HG03060 (cell line): Measurements from ENCODE around the gene TDRD15.
"Not testable (repeated sequence)": the region's sequence is repeated elsewhere in the genome, so short reads cannot be mapped to it uniquely, and the experiment has no call there.

Source experiments
- ATAC-seq: cut with Tn5 transposase; IDR thresholded peaks from one replicate; pipeline ENCODE4 v1.9.1; 2021; ENCODE audit warnings: low read depth, moderate number of reproducible peaks; ENCODE audit not compliant: unreplicated experiment

The TDRD15 gene

DNA sequence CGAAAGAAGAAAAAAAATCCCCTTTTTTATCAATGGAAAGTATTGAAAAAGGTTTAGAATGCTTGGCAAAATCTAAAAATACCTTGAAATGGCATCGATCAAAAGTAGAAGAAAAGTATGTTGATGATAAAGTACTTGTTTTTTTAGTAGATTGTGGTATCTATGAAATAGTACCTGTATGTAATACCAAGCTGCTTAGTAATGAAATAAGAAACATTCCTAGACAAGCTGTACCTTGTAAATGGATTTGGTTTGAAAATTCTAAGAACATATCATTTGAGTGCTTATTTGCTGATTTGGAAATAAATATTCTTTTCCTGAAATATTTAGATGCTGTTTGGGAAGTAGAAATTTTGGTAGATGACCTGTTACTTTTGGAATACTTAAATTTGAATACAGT, 18.4 kb downstream of the TDRD15 start:
- ATAC-seq = no peak

DNA sequence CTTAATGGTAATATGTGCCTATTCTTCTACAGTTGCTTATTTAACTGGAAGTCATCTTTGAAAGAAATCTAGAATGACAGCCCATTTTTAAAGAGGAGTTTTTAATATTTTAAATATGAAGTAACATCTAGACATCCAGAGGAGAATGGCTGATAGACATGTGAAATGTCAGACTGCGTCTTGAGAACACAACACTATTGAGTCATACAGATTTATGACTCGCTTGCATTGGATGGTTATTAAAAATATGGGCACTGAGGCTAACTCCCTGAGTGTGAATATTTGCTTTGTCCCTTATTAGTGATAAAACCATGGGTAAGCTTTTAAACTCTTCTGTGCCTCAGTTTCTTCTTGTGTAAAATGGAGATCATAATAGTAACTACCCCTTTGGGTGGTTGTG, 22.9 kb downstream of the TDRD15 start:
- ATAC-seq = no peak

DNA sequence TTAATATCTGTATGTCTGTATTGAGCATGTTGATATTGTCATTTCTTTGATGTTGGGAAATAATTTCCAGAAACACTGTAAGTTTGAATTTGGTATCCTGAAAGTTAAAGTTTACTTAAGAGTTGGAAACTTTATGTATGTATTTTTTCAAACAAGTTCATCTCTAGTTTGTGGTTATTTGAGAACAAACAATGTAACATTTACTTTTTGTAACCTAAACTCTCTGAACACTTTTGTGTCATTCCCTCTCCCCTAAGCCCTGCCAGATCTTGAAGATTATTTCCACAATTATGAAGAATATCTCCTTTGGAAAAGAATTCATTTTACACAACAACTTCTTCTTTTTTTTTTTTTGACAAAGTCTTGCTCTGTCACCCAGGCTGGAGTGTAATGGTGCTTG, 24.9 kb downstream of the TDRD15 start:
- ATAC-seq = no peak

DNA sequence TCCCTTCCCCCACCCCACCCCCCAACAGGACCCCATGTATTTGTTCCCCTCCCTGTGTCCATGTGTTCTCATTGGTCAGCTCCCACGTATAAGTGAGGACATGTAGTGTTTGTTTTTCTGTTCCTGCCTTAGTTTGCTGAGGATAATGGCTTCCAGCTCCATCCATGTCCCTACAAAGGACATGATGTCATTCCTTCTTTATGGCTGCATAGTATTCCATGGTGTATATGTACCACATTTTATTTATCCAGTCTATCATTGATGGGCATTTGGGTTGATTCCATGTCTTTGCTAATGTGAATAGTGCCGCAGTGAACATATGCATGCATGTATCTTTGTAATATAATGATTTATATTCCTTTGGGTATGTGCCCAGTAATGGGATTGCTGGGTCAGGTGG, 27.5 kb downstream of the TDRD15 start:
- ATAC-seq = not testable (repeated sequence)

DNA sequence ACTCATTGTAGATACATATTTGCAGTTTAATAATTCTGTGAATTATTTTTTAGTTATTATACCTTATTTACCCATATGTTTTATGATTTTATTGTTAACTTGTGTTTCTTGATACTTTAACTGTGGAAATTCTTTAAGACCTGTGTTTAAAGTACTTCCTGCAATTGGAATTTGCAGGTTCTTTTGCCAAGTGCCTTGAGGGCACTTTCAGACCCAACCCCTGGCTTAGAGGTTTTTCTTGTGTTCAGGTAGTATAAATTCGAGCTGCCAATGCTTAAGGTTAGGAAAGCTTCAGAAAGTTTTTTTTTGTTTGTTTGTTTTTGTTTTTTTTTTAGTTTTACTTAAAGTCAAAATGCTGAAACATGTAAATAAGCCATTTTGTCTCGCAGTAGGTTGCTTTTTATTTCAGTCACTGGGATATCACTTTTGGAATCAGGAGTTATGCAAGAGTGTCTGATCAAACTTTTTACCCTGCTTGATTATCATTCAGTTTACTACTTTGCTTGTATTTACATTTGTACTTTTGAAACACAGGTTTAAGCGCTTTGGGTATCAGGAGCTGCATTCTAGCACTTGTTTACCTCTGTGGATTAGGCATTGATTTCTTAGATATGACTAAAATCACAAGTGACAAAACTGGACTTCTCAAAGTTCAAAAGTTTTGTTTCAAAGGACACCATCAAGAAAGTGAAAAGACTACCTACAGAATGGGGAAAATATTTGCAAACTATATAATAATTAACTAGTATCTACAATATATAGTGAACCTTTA, 31.8 kb downstream of the TDRD15 start:
- ATAC-seq = no peak

DNA sequence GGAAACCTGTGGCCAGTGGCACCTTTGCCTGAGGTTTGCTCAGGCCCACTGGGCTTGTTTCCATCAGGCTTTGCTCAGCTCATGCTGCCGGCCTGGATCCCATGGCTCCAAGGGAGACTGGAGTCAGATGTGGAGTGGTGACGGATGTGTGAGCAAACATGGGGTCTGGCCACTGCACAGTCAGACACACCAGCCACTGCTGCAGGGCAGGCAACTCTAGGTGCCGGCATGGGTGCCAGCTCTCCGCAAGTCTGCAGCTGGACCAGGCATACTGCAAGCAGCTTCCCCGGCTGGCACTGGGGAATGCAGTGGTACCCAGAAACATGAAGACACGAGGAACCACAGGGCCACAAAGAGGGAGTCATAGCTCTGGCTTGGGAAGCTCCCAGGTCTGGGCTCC, 37.4 kb downstream of the TDRD15 start:
- no peak for ATAC-seq

DNA sequence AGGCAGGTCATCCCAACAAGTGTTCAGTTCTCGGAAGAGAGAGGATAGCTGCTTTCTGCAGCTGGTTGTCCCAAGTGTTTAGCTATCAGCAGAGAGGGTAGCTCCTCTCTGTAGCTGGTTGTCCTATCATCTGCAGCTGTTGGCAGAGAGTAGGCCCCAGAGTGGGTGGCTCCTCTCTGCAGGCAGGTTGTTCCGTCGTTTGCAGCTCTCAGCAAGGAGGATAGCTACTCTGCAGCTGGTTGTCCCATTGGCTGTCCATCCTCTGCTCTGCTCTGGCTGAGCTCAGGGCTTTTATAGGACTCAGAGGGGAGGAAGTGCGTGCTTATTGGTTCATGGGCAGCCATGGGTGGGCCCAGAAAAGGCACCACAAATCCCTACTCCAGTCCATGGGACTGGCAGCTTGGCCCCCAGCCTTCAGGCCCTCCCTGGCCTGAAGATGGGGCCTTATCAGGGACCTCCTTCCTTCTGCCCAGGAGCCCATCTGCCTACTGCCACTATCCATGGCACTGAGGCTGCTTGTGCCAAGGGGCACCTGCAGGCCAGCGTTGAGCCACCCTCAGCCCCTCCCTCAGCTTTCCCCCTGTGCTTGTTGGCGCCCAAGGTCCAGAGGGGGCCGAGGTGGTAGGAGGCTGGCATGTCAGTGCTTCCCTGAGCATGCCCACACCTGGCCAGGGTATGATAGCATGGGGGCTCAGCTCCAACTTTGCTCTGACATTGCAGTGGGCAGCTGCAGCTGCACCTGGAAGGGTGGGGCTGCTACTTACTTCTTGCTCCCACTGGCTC, 38.3 kb downstream of the TDRD15 start:
- ATAC-seq = no peak

DNA sequence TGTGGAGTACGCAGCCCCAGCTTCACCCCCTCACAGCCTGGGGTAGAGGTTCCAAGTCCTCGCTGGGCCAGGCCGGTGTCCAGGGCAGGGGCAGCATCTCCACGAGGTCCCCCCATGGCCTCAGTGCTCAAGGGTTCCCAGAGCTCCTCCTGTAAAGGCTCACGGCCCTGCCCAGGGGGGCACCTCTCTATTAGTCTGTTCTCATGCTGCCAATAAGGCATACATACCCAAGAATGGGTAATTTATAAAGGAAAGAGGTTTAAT, 38.8 kb downstream of the TDRD15 start:
- no peak for ATAC-seq

DNA sequence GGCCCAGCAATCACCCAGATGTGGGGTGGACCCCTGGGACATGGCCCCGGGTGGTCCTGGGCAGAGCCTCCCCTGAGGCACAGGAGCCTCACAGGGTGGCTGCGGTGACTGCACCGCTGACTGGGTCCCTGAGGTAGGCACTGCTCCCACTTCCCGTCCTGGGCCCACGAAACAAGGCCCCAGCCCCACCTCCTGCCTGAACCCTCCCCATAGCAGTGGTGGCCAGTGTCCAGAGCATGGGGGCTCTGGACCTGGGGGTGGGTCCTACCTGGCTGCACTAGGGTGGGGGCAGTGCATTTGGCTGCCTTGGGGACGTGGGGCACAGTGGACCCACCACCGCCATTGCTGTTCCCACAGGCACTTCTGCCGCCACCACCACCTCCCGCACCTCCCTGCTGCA, 39.4 kb downstream of the TDRD15 start:
- no peak for ATAC-seq

DNA sequence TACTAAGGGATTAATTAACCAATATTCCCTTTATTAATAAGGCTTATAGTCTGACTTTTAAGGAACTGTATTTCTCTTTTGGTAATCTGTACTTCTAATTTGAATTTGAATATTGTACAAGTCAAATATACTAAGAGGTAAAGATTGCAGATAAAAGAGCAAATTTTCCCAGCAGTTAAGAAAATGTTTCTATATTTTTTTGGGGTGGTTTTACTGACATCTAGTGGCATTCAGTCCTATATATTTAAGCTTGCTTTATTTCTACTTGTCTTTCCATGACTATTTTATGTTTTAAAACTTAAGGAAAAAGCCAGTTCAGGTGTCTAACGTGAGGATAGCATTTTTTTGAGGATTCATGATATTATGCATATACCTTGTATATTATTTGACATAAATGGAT, 41.6 kb downstream of the TDRD15 start:
- no peak for ATAC-seq

DNA sequence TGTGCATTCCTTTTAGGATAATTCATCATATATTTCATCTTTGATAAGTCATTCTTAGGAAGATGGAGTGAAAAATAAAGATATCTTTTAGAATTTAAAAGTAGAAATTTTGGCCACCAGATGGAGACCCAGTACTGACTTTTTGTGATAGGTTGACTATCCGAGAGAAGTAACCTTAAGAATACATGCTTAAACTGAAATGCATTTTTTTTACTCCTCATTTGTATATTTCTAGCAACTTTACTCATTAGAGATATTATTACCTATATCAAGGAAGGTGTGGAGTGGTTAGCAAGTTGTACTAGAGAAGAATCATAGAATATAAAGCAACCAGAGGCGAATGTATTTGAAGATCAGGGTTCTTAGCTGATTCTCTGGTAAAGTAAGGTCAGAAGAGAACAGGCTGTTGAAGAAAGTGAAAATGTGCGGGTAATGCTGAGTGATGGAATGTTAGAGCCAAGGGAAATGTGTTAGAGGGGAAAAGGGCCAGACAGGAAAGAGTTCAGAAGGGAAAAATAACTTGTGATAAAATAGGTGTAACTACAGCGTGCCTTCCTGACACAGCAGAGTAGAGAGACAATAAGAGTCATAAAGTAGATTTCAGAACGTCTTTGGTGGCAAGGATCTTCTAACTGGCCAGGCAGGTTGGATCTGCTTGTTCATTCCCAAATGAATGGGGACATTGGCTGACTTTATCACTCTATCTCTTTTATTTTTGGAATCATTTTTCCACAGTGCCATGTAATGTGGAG, 52.3 kb downstream of the TDRD15 start:
- no peak for ATAC-seq

DNA sequence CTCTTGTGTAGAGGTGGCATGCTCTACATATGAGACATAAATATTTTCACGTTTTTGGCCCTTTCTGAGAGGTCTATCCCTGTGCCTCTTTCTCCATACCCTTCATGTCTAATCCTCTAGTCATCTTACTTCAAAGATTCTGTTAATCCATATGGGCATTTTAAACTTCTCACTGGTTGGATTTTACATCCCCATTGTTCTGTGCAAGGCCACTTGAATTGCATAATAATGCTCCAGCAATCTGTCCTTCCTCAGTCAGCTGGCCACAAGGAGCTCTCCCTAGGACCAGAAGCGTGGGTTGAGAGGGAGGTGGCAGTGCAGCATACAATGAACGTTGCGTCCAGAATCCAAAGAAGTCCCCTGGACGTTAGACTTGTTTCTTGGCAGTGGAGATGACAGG, 58.2 kb downstream of the TDRD15 start:
- ATAC-seq = no peak

DNA sequence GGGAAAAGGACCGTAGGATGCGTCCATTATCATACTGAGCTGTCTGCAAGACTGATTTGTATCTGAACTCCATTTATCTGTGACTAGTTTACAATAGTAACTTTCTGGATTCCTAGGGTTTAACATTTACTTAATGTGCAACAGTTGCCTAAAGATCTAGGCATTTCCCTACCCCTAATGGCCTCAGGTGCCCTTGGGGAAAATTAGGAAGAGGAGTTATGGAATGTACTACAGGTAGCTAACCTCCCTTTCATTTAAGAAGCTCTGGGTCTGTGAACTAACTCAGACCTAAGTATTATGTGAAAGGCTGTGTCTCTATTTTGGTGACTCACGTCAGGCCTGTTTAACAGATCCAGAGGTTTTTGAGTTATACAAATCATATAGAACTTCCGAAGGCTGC, 59.5 kb downstream of the TDRD15 start:
- no peak for ATAC-seq

DNA sequence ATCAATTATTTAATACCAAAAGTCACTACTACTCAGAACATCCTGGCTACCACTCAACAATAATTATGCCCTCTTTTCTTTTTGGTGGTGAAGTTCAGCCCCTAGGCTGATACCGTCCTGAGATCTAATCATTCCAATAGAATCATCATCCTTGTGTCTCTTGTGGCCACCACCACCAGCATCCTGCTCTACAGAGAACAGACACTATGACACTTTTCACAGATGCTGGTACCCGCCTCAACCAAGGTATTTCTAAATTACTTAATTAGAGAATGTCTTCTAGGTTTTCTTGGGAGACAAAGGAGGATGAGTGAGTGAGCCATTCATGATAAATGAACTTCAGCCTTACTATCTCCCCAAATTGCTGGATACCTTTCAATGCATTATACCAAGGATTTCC, 60.0 kb downstream of the TDRD15 start:
- ATAC-seq = no peak

DNA sequence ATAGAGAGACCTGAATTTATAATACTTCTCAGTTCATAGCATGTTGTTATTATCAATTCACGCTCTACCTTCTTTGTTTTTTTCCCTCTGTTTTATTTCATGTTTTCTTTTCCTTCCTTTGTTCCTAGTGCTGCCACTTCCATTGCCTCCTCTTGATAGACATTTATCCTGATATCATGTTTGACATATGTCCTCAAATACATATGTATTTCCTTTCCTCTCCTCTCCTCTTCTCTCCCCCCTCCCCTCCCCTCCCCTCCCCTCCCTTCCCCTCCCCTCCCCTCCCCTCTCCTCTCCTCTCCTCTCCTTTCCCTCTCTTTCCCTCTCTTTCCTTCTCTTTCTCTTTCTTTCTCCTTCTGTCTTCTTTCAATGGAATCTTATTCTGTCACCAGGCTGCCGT, 67.8 kb downstream of the TDRD15 start:
- ATAC-seq = no peak
